Neutrophil (primary cell): ENCODE measurements around the gene NGB.

Experiments
- H3K27ac ChIP-seq: fragments of 200-600 bp; sonication (generic); 2 replicates; pipeline ENCODE4 v1.5.1; 2016; ENCODE audit warnings: mild to moderate bottlenecking, moderate library complexity
- H3K27me3 ChIP-seq: fragments of 200-600 bp; sonication (generic); 2 replicates; pipeline ENCODE4 v1.6.0; 2016; ENCODE audit warnings: mild to moderate bottlenecking
- H3K36me3 ChIP-seq: fragments of 200-600 bp; sonication (generic); 2 replicates; pipeline ENCODE4 v1.5.1; 2017
- H3K4me1 ChIP-seq, 2 experiments: fragments of 200-600 bp in 1 of 2; sonication (generic) in 1 of 2; 1 replicate in 1 of 2; 2 replicates in 1 of 2; pipeline versions ENCODE4 v1.5.1 to v1.6.1; 2013 to 2016; ENCODE audit warnings: low read depth in 1 of 2, low read length in 1 of 2, mild to moderate bottlenecking in 1 of 2, moderate library complexity in 1 of 2; ENCODE audit not compliant: control insufficient read depth in 1 of 2, insufficient read depth in 1 of 2
- H3K4me3 ChIP-seq, 2 experiments: fragments of 200-600 bp in 1 of 2; sonication (generic) in 1 of 2; 1 replicate in 1 of 2; 2 replicates in 1 of 2; pipeline ENCODE4 v1.5.1; 2013 to 2016; ENCODE audit warnings: low read depth in 1 of 2, low read length in 1 of 2, mild to moderate bottlenecking in 1 of 2, moderate library complexity in 1 of 2
- H3K9me3 ChIP-seq: fragments of 200-600 bp; sonication (generic); 2 replicates; pipeline ENCODE4 v1.5.1; 2016
- TF ChIP-seq, protein P1 (sequence below): fragments of 200-600 bp; sonication (generic); IDR thresholded peaks from 2 replicates; pipeline ENCODE4 v1.5.1; 2016; ENCODE audit warnings: antibody characterized with exemption

NGB gene

DNA sequence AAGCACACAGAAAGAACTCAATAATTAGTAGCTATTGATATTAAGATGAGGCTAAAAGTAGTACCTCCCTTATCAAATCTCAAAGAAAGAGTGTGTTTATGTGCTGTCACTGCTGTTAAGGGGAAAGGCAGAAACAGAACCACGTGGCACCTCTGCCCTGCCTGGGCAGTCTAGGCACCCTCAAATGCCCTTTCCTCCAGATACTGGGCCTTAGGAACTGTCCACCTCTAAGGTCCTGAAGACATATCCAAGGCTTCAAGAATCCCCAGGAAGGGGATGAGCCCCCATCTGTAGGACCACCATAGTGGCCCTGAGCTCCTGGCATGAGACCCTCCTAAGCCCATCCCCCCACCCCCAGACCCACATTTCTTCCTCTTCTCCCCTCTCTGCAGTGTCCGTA lies 29.1 kb downstream of the NGB start:
- H3K27ac ChIP-seq: no peak overlapping the region
- TF ChIP-seq, protein P1, sequence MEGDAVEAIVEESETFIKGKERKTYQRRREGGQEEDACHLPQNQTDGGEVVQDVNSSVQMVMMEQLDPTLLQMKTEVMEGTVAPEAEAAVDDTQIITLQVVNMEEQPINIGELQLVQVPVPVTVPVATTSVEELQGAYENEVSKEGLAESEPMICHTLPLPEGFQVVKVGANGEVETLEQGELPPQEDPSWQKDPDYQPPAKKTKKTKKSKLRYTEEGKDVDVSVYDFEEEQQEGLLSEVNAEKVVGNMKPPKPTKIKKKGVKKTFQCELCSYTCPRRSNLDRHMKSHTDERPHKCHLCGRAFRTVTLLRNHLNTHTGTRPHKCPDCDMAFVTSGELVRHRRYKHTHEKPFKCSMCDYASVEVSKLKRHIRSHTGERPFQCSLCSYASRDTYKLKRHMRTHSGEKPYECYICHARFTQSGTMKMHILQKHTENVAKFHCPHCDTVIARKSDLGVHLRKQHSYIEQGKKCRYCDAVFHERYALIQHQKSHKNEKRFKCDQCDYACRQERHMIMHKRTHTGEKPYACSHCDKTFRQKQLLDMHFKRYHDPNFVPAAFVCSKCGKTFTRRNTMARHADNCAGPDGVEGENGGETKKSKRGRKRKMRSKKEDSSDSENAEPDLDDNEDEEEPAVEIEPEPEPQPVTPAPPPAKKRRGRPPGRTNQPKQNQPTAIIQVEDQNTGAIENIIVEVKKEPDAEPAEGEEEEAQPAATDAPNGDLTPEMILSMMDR: no peak
- H3K4me3 ChIP-seq: no peak overlapping the region
- H3K27me3 ChIP-seq: peaks cover 5% of the 10 kb centered on the region
- no peaks in the 10 kb centered on the region for H3K36me3 ChIP-seq
- H3K4me1 ChIP-seq: no peaks in the 10 kb centered on the region
- no peaks in the 10 kb centered on the region for H3K9me3 ChIP-seq

DNA sequence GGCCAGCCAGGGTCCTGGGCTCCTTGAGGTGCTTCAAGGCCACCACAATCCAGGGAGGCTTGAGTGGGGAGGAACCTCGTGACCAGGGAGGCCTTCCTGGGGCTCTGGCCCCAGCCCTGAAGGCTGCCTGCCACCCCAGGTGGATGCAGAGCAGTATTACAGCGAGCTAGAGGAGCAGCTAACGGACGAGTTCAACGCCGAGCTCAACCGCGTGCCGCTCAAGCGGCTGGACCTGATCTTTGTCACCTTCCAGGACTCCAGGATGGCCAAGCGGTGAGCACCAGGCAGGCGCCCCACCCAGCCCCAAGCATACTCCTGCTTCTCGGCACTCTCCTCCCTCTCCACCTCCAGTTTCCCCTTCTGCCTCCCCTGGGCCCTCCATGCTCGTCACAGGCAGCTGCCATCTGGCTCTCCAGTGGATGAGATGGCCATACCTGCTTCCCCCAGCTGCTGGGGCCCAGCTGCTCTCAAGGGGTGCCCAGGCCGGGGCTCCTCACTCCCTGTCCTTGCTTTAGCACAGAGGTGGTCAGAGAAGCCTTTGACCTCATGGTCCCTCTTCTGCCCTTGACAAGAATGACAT lies 30.6 kb downstream of the NGB start:
- no peaks in the 10 kb centered on the region for H3K9me3 ChIP-seq
- TF ChIP-seq, protein P1: no peak
- H3K27ac ChIP-seq: no peak overlapping the region
- H3K36me3 ChIP-seq: no peaks in the 10 kb centered on the region
- no peak overlapping the region for H3K4me3 ChIP-seq
- H3K4me1 ChIP-seq: no peaks in the 10 kb centered on the region
- peaks cover 5% of the 10 kb centered on the region for H3K27me3 ChIP-seq

DNA sequence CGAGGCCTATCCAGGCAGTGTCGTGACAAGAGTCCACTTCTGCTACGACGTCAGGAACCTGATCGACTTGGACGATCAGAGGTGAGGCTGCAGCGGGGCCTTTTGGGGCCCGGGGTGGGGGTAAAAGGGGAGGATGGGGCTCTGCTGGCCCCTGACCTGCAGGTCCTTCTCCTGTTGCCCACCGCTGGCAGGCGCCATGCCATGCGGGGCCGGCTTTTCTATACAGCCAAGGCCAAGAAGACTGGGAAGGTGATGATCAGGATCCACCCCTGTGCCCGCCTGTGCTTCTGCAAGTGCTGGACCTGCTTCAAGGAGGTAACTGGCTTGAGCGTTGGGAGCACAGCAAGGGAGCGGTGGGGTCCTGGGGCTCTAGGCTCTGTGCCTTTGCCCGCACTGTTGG lies 31.6 kb downstream of the NGB start:
- no peak overlapping the region for H3K4me3 ChIP-seq
- TF ChIP-seq, protein P1: no peak
- no peak overlapping the region for H3K27ac ChIP-seq
- no peaks in the 10 kb centered on the region for H3K4me1 ChIP-seq
- H3K27me3 ChIP-seq: peaks cover 5% of the 10 kb centered on the region
- H3K9me3 ChIP-seq: no peaks in the 10 kb centered on the region
- H3K36me3 ChIP-seq: no peaks in the 10 kb centered on the region

DNA sequence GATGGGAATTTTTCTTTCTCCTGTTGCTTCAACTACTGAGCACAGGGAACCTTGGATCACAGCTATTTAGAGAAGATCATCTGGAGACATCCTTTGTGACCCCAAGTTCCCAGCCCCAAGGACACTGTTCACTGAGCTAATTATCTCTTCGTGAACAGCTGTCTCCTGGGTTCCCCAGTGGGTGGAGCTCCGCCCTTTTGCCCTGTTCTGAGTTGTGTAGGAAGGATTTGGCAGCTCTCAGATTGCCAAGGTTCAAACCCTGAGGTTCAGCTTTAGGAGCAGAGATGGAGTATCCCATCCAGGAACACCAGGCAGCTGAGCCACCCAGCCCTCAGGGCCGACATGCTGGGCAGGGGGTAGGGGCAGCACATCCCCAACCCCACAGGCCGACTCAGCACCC lies 32.0 kb downstream of the NGB start:
- no peaks in the 10 kb centered on the region for H3K36me3 ChIP-seq
- TF ChIP-seq, protein P1: no peak
- H3K27ac ChIP-seq: no peak overlapping the region
- no peaks in the 10 kb centered on the region for H3K4me1 ChIP-seq
- H3K27me3 ChIP-seq: peaks cover 5% of the 10 kb centered on the region
- no peak overlapping the region for H3K4me3 ChIP-seq
- no peaks in the 10 kb centered on the region for H3K9me3 ChIP-seq

DNA sequence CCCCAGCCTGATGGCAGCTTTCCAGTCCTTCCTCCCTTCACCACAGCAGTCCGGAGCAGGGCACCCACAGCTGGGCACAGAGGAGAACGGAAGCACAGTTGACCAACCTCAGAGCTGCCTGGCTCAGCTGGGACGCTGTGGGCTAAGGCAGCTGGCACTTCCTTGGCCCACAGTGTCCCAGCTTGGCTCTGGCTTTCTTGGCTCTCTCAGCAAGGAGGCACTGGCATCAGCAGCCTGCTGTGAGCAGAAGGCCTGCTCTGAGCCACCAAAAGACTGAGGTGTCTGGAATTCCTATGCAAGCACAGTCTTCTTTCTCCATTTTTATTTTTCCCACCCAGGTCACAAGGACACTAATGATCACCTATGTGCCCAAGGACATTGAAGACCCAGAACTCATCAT lies 32.6 kb downstream of the NGB start:
- peaks cover 5% of the 10 kb centered on the region for H3K27me3 ChIP-seq
- no peaks in the 10 kb centered on the region for H3K9me3 ChIP-seq
- TF ChIP-seq, protein P1: no peak
- H3K4me1 ChIP-seq: no peaks in the 10 kb centered on the region
- no peak overlapping the region for H3K27ac ChIP-seq
- no peaks in the 10 kb centered on the region for H3K36me3 ChIP-seq
- H3K4me3 ChIP-seq: no peak overlapping the region

DNA sequence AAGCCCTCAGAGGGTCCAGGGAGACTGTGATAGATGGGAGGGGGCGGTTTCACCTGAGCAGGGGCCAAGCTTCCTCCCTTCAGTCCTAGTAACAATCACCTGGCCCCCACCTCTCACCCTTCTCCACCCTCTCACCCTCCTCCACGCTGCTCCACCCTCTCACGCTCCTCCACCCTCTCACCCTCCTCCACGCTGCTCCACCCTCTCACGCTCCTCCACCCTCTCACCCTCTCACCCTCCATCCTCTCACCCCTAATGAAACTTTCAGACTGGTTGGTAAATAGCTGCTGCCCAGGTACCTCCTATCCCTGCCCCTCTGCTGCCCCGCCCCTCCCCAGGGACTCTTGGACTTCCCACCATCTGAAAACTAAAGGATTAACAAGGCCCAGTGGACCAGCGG lies 34.2 kb downstream of the NGB start:
- no peak overlapping the region for H3K4me3 ChIP-seq
- no peaks in the 10 kb centered on the region for H3K9me3 ChIP-seq
- TF ChIP-seq, protein P1: no peak
- H3K4me1 ChIP-seq: no peaks in the 10 kb centered on the region
- H3K27me3 ChIP-seq: no peaks in the 10 kb centered on the region
- no peak overlapping the region for H3K27ac ChIP-seq
- no peaks in the 10 kb centered on the region for H3K36me3 ChIP-seq
